DOHH2 (cell line): ENCODE results near the gene RTKN.

ENCODE experiments used
- CTCF ChIP-seq: fragments of 200-600 bp; sonication (generic); IDR thresholded peaks from one replicate; pipeline ENCODE4 v1.5.1; 2014; ENCODE audit warnings: antibody characterized with exemption, mild to moderate bottlenecking, low read depth, low read length; ENCODE audit not compliant: poor library complexity, severe bottlenecking
- EZH2phosphoT487 ChIP-seq: fragments of 200-600 bp; sonication (generic); IDR thresholded peaks from 2 replicates; pipeline ENCODE4 v1.6.1; 2017; ENCODE audit warnings: borderline replicate concordance, mild to moderate bottlenecking, antibody characterized with exemption, low read length, moderate library complexity, mixed read lengths

- TF ChIP-seq CTCF (no peak), EZH2phosphoT487 (no peak)
These were observed 24.5 kb downstream of the RTKN start for GRCh38 chr2:74417197-74417596.
